Thyroid gland (tissue), 4 donors: ENCODE measurements around the gene PLCL2.

ENCODE experiments used
- CTCF ChIP-seq, 6 experiments: fragments of 200-600 bp in 3 of 6; fragments of 450-650 bp in 3 of 6; sonication (generic) in 3 of 6; IDR thresholded peaks; one replicate each; pipeline ENCODE4 v1.5.1; 2016 to 2019; ENCODE audit warnings: antibody characterized with exemption in 6 of 6, mild to moderate bottlenecking in 2 of 6, inconsistent platforms in 1 of 6, moderate library complexity in 1 of 6
- POLR2A ChIP-seq, 2 donors: fragments of 450-650 bp; IDR thresholded peaks; one replicate each; pipeline ENCODE4 v1.6.1; 2017; ENCODE audit warnings: antibody characterized with exemption in 2 of 2, mild to moderate bottlenecking in 2 of 2, moderate library complexity in 1 of 2

DNA sequence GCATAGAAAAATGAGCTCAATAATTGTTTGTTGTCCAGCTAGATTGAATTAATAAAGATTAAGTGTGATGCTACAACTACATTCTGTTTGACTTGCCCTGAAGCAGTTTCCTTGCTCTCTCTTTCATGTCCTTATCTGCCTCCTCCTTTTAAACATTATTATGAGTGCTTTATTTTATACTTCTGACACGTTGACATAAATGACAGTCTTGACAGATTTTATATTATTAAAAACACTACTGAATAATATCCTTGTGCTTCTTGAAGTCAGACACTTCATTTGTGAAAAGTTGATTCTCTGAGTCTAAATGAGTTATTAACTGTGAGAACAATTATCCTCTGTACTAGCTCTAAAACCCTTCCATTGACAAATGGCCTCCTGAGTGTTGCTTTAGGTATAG is 58.2 kb downstream of the PLCL2 start:
- TF ChIP-seq CTCF (IDR thresholded peaks at IDR 0.05) (no peak), POLR2A (IDR thresholded peaks at IDR 0.05) (no peak)
